ENCODE data around the gene CNGB1. TPM values are rescaled to one million over a fixed set of nuclear protein-coding genes. Genes with fewer than 3 reads are reported as not detected.
"Not testable (repeated sequence)": the region's sequence is repeated elsewhere in the genome, so short reads cannot be mapped to it uniquely, and the experiment has no call there.

Gene CNGB1
- total RNA-seq, 2 donors from 2014 or later, result 0.05 to 0.69 TPM

- TF ChIP-seq CTCF (IDR thresholded peaks at IDR 0.05), result no peak
- Histone ChIP-seq H3K4me1 (no peaks in the 10 kb centered on the region), H3K27me3 (peaks cover under 1% of the 10 kb centered on the region), H3K27ac (no peak overlapping the region), H3K9ac (ENCODE audit: low read depth in 2 of 2, low read length in 2 of 2) (no peak overlapping the region), H3K9me3 (no peaks in the 10 kb centered on the region), H3K4me3 (no peak overlapping the region), H3K36me3 (no peaks in the 10 kb centered on the region)
- DNase-seq, result no peak
- intact Hi-C loops (cut with DNase I), result no loop called here
These were observed 8.2 kb upstream of the CNGB1 start for GRCh38 chr16:57979006-57979585.

- H3K9me3 ChIP-seq; intact Hi-C loops (cut with DNase I); DNase-seq; H3K36me3 ChIP-seq; H3K4me3 ChIP-seq; H3K27ac ChIP-seq; H3K4me1 ChIP-seq; H3K9ac ChIP-seq (ENCODE audit: low read depth in 2 of 2, low read length in 2 of 2); H3K27me3 ChIP-seq: not testable (repeated sequence)
These were observed 7.1 kb upstream of the CNGB1 start for GRCh38 chr16:57978070-57978465.

GRCh38 chr16:57977418-57978069 is 6.6 kb upstream of the CNGB1 start:
- Histone ChIP-seq H3K9ac (ENCODE audit: low read depth in 2 of 2, low read length in 2 of 2) (no peak overlapping the region), H3K4me3 (no peak overlapping the region), H3K4me1 (no peaks in the 10 kb centered on the region), H3K9me3 (no peaks in the 10 kb centered on the region), H3K27ac (no peak overlapping the region), H3K27me3 (no peaks in the 10 kb centered on the region), H3K36me3 (no peaks in the 10 kb centered on the region)
- DNase-seq, result no peak
- TF ChIP-seq CTCF (IDR thresholded peaks at IDR 0.05), result no peak
- intact Hi-C loops (cut with DNase I), result no loop called here

GRCh38 chr16:57976331-57976796 is 5.4 kb upstream of the CNGB1 start:
- H3K27ac ChIP-seq, result no peak overlapping the region
- no peak for TF ChIP-seq CTCF (IDR thresholded peaks at IDR 0.05)
- H3K4me3 ChIP-seq, result no peak overlapping the region
- intact Hi-C loops (cut with DNase I), result no loop called here
- no peak for DNase-seq
- H3K4me1 ChIP-seq, result no peaks in the 10 kb centered on the region
- H3K27me3 ChIP-seq, result no peaks in the 10 kb centered on the region
- H3K9me3 ChIP-seq, result no peaks in the 10 kb centered on the region
- H3K36me3 ChIP-seq, result no peaks in the 10 kb centered on the region
- no peak overlapping the region for H3K9ac ChIP-seq (ENCODE audit: low read depth in 2 of 2, low read length in 2 of 2)

GRCh38 chr16:57972306-57972705 is 1.4 kb upstream of the CNGB1 start:
- no peak for TF ChIP-seq CTCF (IDR thresholded peaks at IDR 0.05)
- Histone ChIP-seq H3K4me1 (no peaks in the 10 kb centered on the region), H3K27ac (no peak overlapping the region), H3K9ac (ENCODE audit: low read depth in 2 of 2, low read length in 2 of 2) (no peak overlapping the region), H3K27me3 (no peaks in the 10 kb centered on the region), H3K36me3 (no peaks in the 10 kb centered on the region), H3K4me3 (no peak overlapping the region), H3K9me3 (no peaks in the 10 kb centered on the region)
- intact Hi-C loops (cut with DNase I), result no loop called here
- DNase-seq, result no peak

- Histone ChIP-seq H3K4me1 (no peaks in the 10 kb centered on the region), H3K4me3 (no peak overlapping the region), H3K36me3 (no peaks in the 10 kb centered on the region), H3K9me3 (no peaks in the 10 kb centered on the region), H3K9ac (ENCODE audit: low read depth in 2 of 2, low read length in 2 of 2) (no peak overlapping the region), H3K27ac (no peak overlapping the region), H3K27me3 (no peaks in the 10 kb centered on the region)
- intact Hi-C loops (cut with DNase I), result no loop called here
- no peak for TF ChIP-seq CTCF (IDR thresholded peaks at IDR 0.05)
- DNase-seq, result no peak
These were observed 920 bp upstream of the CNGB1 start for GRCh38 chr16:57971848-57972247.
